Neural cell (in vitro differentiated cells): ENCODE data around the gene RNF187.
A peak's percentile ranks its signal among the peaks of the same experiment; 100 is the strongest.

Source experiments
- CTCF ChIP-seq: fragments of 450-650 bp; IDR thresholded peaks from 2 replicates; pipeline ENCODE4 v1.5.1; 2014; ENCODE audit warnings: antibody characterized with exemption, mild to moderate bottlenecking, moderate library complexity; ENCODE audit not compliant: poor library complexity, severe bottlenecking
- POLR2AphosphoS5 ChIP-seq: IDR thresholded peaks from 2 replicates; pipeline ENCODE4 v1.6.1; 2012
- RAD21 ChIP-seq: fragments of 450-650 bp; conservative IDR thresholded peaks from 2 replicates; pipeline ENCODE4 v1.6.1; 2014; ENCODE audit warnings: antibody characterized with exemption, mild to moderate bottlenecking, moderate library complexity
- REST ChIP-seq: IDR thresholded peaks from 2 replicates; pipeline ENCODE4 v1.6.1; 2012; ENCODE audit warnings: borderline replicate concordance

- TF ChIP-seq REST (no peak), CTCF (no peak), RAD21 (no peak), POLR2AphosphoS5 (peak; percentile 9)
Measured at GRCh38 chr1:228465571-228466146, 21.5 kb upstream of the RNF187 start.
